Retinal pigment epithelial cell (primary cell): ENCODE data around the gene RASSF3.

Experiments used
- DNase-seq: peaks from one replicate; pipeline ENCODE4 v3.0.0-alpha.2; 2010; ENCODE audit warnings: low read depth
- H3K4me3 ChIP-seq: 2 replicates; pipeline ENCODE4 v1.5.1; 2011; ENCODE audit warnings: mild to moderate bottlenecking, low read length, control low read depth, moderate library complexity
- TF ChIP-seq, protein P1 (sequence below): conservative IDR thresholded peaks from 2 replicates; pipeline ENCODE4 v1.5.1; 2011; ENCODE audit warnings: low read depth, low read length, control low read depth, inconsistent platforms

Gene RASSF3

DNA sequence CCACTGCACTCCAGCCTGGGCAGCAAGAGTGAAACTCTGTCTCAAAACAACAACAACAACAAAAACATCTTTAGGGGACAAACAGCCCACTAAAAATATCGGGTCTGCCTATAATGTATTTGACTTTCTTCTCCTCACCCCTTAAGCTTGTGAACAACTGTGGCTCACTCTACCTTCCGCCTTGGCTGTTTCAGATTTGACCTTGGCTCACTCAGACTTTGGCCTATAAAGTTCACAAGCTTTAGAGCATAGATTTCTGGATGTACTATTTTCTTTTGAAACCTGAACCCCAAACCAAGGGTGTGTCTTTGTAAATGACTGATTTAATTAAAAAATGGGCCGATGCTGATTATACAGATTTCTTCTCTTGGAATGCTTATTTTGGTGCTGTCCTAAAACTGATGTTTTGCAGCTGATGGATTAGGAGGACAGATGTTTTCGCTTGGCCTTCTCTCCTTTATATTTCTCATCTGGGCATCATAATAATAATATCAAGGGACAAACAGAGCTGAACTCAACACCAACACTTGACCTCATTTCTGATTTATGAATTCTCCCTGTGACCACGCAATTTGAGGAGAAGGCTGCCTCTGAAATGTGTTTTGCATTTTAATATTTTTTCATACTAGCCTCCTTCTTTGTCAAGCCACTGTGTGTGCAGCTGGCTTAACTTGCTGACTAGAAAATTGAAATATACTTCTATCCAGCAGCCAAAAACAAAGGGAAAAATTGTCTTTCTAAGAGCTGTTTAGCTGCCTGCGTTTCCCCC is 40.2 kb upstream of the RASSF3 start:
- no peak overlapping the region for H3K4me3 ChIP-seq
- DNase-seq: no peak
- TF ChIP-seq, protein P1, sequence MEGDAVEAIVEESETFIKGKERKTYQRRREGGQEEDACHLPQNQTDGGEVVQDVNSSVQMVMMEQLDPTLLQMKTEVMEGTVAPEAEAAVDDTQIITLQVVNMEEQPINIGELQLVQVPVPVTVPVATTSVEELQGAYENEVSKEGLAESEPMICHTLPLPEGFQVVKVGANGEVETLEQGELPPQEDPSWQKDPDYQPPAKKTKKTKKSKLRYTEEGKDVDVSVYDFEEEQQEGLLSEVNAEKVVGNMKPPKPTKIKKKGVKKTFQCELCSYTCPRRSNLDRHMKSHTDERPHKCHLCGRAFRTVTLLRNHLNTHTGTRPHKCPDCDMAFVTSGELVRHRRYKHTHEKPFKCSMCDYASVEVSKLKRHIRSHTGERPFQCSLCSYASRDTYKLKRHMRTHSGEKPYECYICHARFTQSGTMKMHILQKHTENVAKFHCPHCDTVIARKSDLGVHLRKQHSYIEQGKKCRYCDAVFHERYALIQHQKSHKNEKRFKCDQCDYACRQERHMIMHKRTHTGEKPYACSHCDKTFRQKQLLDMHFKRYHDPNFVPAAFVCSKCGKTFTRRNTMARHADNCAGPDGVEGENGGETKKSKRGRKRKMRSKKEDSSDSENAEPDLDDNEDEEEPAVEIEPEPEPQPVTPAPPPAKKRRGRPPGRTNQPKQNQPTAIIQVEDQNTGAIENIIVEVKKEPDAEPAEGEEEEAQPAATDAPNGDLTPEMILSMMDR: no peak

DNA sequence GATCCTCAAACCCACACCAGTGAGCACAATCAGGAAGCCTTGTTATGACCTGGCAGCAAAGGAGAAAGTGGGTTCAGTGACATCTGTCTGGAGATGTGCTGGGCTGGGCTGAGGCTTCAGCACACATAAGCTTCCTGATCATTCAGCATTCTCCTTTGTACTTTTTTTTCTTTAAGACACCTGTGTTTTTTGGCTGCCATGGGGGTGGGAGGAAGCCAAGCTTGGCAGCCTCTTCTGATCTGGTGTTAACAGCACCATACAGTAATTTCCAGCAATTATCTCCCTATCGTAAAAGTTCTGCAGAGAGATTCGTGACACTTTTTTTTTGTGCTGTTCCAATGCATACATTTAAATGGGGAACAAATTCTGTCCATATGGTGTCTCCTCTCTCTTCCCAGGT is 38.9 kb upstream of the RASSF3 start:
- no peak overlapping the region for H3K4me3 ChIP-seq
- TF ChIP-seq, protein P1: no peak
- DNase-seq: no peak

DNA sequence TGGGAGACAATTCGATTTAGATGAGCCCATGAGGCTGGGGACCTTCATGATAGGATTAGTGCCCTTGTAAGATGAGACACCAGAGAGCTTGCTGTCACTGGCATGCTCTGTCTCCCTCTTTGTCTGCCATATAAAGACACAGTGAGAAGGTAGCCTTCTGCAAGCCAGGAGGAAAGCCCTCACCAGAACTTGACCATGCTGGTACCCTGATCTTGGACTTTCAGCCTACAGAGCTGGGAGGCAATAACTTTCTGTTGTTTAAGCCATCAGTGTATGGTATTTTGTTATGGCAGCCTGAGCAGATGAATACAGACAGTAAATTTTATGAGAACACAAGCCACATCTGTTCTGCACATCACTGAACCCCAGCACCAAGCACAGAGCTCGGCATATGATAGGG is 38.1 kb upstream of the RASSF3 start:
- no peak overlapping the region for H3K4me3 ChIP-seq
- TF ChIP-seq, protein P1: no peak
- DNase-seq: no peak

DNA sequence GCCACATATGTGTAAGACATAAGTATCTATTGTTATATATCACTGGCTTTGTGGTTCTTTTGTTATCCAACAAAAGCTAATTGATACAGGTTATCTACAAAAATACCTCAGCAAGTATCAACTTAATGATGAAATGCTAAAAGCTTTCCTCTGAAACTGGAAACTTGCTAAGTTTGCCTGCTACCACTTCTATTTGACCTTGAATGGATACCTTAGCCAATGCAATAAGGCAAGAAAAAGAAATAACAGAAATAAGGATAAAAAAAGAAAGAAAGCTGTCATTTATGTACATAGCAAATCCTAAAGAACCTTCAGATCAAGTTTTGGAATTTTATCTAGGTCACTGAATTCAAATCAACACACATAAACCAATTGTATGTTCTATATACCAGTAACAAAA is 35.5 kb upstream of the RASSF3 start:
- no peak overlapping the region for H3K4me3 ChIP-seq
- DNase-seq: no peak
- TF ChIP-seq, protein P1: no peak

DNA sequence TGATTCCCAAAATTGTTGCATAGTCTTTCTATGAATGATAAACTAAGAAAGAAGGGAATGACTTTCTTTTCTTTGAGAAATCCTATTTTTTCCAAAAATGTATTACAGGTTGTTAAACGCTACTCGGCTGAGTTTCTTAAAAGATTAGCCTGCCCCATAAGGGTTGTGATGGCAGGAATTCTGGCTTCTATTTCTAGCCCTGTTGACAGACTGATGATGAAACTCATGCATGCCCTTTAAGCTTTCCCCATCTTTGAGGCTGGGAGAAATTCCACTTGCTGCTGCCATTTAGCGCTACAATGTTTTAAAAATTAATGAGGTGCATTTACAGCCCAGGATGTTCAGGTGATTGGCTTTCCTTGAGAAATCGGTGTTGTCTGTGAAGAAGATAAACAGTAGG is 33.2 kb upstream of the RASSF3 start:
- no peak for DNase-seq
- TF ChIP-seq, protein P1: no peak
- H3K4me3 ChIP-seq: no peak overlapping the region

DNA sequence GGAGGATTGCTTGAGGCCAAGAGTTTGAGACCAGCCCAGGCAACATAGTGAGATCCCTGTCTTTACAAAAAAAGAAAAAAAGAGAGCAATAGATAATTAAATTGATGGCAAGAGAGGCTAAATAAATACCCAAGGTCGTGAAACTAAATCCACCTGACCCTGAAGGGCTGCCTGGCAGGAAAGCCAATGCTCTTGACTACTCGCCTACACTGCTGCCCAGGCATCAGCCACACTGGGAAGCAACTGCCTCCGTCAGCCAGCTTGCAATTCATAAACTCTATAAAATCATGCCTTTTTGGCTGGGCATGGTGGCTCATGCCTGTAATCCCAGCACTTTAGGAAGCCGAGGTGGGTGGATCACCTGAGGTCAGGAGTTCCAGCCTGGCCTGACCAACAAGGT is 31.7 kb upstream of the RASSF3 start:
- no peak for DNase-seq
- TF ChIP-seq, protein P1: no peak
- no peak overlapping the region for H3K4me3 ChIP-seq

DNA sequence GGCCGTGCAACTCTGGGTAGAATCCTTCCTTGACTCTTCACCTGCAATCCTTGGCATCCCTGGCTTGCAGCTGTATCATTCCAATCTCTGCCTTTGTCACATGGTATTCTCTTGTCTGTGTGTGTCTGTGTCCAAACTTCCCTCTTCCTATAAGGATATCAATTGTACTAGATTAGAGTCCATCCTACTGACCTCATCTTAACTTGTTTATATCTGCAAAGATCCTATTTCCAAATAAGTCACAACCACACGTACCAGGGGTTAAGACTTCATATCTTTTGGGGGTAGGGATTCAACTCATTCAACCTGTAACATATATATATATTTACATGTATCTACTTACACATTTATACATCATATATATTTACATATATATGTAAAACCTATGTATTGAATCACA is 29.6 kb upstream of the RASSF3 start:
- no peak for DNase-seq
- TF ChIP-seq, protein P1: no peak
- H3K4me3 ChIP-seq: no peak overlapping the region
